ENCODE results near the gene TRIM10. TPM values are rescaled to one million over a fixed set of nuclear protein-coding genes. Genes with fewer than 3 reads are reported as not detected.

Gene TRIM10
- total and polyA plus RNA-seq, 2 donors (not counting 1 experiment from before 2014, with no cell fraction given) = not detected

- intact Hi-C loops (cut with micrococcal nuclease) = loop anchor here (10.0 kb wide), 1 partner anchor 115 kb away; no protein-coding TSS in a partner anchor
- POLR2A ChIA-PET = interaction anchor here (1.7 kb wide), 1 partner anchor 26 kb away, joined by 7 read pairs; no protein-coding TSS in a partner anchor
- CTCF ChIA-PET = interaction anchor here (0.6 to 6.7 kb wide), 8 partner anchors 21 to 287 kb away, joined by 3 to 194 read pairs (median 4); no protein-coding TSS in a partner anchor
Observed at GRCh38 chr6:30129265-30130178, 31.5 kb downstream of the TRIM10 start.

More at GRCh38 chr6:30129265-30130178, 31.5 kb downstream of the TRIM10 start:
- peaks cover 62% of the 10 kb centered on the region for H3K27me3 Mint-ChIP-seq
- Histone ChIP-seq H3K79me2 (ENCODE audit: control insufficient read depth, insufficient read depth, low read length) (no peaks in the 10 kb centered on the region), H2AFZ (ENCODE audit: insufficient read depth, low read depth, low read length, poor library complexity, severe bottlenecking) (no peak overlapping the region), H4K20me1 (ENCODE audit: control insufficient read depth, insufficient read depth, low read length, poor library complexity, severe bottlenecking) (no peaks in the 10 kb centered on the region), H3K4me3 (ENCODE audit: control extremely low read depth in 1 of 5, extremely low read depth in 1 of 5, insufficient read depth in 1 of 5, low read depth in 2 of 5, low read length in 4 of 5) (no peak overlapping the region), H3K27ac (ENCODE audit: low read length in 2 of 2) (no peak overlapping the region), H3K4me2 (replicated peaks; ENCODE audit: low read depth, low read length, poor library complexity, severe bottlenecking) (no peak overlapping the region), H3K4me1 (ENCODE audit: control insufficient read depth in 2 of 2, insufficient read depth in 2 of 2, low read length in 2 of 2) (peaks cover 13 to 18% of the 10 kb centered on the region in 2 donors), H3K36me3 (replicated peaks in 1 of 2; ENCODE audit: control extremely low read depth in 1 of 2, control insufficient read depth in 1 of 2, extremely low read depth in 1 of 2, insufficient read depth in 2 of 2, low read length in 1 of 2) (no peaks in the 10 kb centered on the region), H3K27me3 (replicated peaks in 1 of 4; ENCODE audit: control extremely low read depth in 1 of 4, control insufficient read depth in 3 of 4, insufficient read depth in 4 of 4, low read length in 3 of 4) (peaks cover 0 to 47% (median 41%) of the 10 kb centered on the region in 4 experiments), H3K9me3 (ENCODE audit: control extremely low read depth in 1 of 3, control insufficient read depth in 2 of 3, insufficient read depth in 1 of 3, low read length in 2 of 3) (peaks cover 0 to 6% (median 0%) of the 10 kb centered on the region in 3 donors), H3K9ac (ENCODE audit: low read length) (no peak overlapping the region)
- ATAC-seq (ENCODE audit: low read depth) (no peak), DNase-seq (no peak)
- H3K27ac Mint-ChIP-seq = no peak overlapping the region
- no peaks in the 10 kb centered on the region for H3K9me3 Mint-ChIP-seq (ENCODE audit: insufficient read depth)
- H3K4me1 Mint-ChIP-seq = peaks cover 12% of the 10 kb centered on the region
- TF ChIP-seq CTCF (IDR thresholded peaks at IDR 0.05) (no peak), EZH2 (IDR thresholded peaks at IDR 0.05; ENCODE audit: borderline replicate concordance, insufficient read depth, low read depth, low read length, poor library complexity, severe bottlenecking) (no peak)
- WGBS (ENCODE audit: insufficient coverage) = 86% methylated on average over 1 of the region's 10 CpGs
- H3K4me3 Mint-ChIP-seq = no peak overlapping the region

Data from B cell (primary cell).